Fibroblast of lung (primary cell): ENCODE measurements around the gene RAG2.

Experiments
- EZH2 ChIP-seq: IDR thresholded peaks from 2 replicates; pipeline ENCODE4 v1.5.1; 2012; ENCODE audit warnings: low read length, control low read depth, mild to moderate bottlenecking; ENCODE audit errors: missing control alignments
- TF ChIP-seq, protein P1 (sequence below), 2 donors: IDR thresholded peaks in 1 of 2; conservative IDR thresholded peaks in 1 of 2; 1 replicate in 1 of 2; 2 replicates in 1 of 2; pipeline ENCODE4 v1.5.1; 2011 to 2012; ENCODE audit warnings: low read length in 2 of 2, control low read depth in 1 of 2, inconsistent platforms in 1 of 2, low read depth in 1 of 2, mild to moderate bottlenecking in 1 of 2

DNA sequence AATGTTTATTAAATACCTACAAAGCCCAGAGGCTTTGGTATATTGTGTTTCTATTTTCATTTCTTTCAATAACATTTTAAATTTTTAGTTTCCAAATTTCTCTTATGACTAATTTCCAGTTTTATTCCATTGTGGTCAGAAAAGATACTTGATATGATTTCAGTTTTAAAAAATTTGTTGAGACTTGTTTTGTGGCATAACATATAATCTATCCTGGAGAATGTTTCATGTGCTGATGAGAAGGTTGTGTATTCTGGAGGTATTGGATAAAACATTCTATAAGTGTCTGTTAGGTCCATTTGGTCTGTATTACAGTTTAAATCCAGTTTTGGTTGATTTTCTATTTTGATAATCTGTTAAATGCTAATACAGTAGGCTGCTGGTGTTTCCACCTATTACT lies 40.0 kb downstream of the RAG2 start:
- TF ChIP-seq, protein P1, sequence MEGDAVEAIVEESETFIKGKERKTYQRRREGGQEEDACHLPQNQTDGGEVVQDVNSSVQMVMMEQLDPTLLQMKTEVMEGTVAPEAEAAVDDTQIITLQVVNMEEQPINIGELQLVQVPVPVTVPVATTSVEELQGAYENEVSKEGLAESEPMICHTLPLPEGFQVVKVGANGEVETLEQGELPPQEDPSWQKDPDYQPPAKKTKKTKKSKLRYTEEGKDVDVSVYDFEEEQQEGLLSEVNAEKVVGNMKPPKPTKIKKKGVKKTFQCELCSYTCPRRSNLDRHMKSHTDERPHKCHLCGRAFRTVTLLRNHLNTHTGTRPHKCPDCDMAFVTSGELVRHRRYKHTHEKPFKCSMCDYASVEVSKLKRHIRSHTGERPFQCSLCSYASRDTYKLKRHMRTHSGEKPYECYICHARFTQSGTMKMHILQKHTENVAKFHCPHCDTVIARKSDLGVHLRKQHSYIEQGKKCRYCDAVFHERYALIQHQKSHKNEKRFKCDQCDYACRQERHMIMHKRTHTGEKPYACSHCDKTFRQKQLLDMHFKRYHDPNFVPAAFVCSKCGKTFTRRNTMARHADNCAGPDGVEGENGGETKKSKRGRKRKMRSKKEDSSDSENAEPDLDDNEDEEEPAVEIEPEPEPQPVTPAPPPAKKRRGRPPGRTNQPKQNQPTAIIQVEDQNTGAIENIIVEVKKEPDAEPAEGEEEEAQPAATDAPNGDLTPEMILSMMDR (conservative IDR thresholded peaks at IDR 0.05 in 1 of 2, IDR thresholded peaks at IDR 0.05 in 1 of 2; ENCODE audit: low read depth in 1 of 2, low read length in 2 of 2), result no peak
- TF ChIP-seq EZH2, result no peak
